BLaER1 treated with 17β-estradiol and CSF1 and Interleukin-3, amounts not matched to agents 10 nM and 100 nM (cell line): ENCODE measurements around the gene ARHGEF28.

Experiments used
- H3K27ac ChIP-seq, 11 experiments: shearing (Covaris generic); formaldehyde crosslinking; 2 replicates each; pipeline ENCODE4 v1.8.1; 2022
- H3K27me3 ChIP-seq, 11 experiments: shearing (Covaris generic); formaldehyde crosslinking; 2 replicates each; pipeline ENCODE4 v1.8.1; 2022
- H3K36me3 ChIP-seq, 11 experiments: shearing (Covaris generic); formaldehyde crosslinking; 2 replicates each; pipeline ENCODE4 v1.8.1; 2022
- H3K4me1 ChIP-seq, 10 experiments: shearing (Covaris generic); formaldehyde crosslinking; 2 replicates each; pipeline ENCODE4 v1.8.1; 2022
- H3K4me2 ChIP-seq, 11 experiments: shearing (Covaris generic); formaldehyde crosslinking; 2 replicates each; pipeline ENCODE4 v1.8.1; 2022
- H3K4me3 ChIP-seq, 10 experiments: shearing (Covaris generic); formaldehyde crosslinking; 2 replicates each; pipeline ENCODE4 v1.8.1; 2022
- H3K9ac ChIP-seq, 11 experiments: shearing (Covaris generic); formaldehyde crosslinking; 2 replicates each; pipeline ENCODE4 v1.8.1; 2022
- H3K9me3 ChIP-seq, 11 experiments: shearing (Covaris generic); formaldehyde crosslinking; replicated peaks in 1 of 11; 2 replicates each; pipeline ENCODE4 v1.8.1; 2022
- H4K20me1 ChIP-seq, 11 experiments: shearing (Covaris generic); formaldehyde crosslinking; 2 replicates each; pipeline ENCODE4 v1.8.1; 2022
- Cebpa-rat ChIP-seq, 11 experiments: shearing (Covaris generic); IDR thresholded peaks; 2 replicates each; pipeline ENCODE4 v1.8.1; 2022

ARHGEF28 gene

DNA sequence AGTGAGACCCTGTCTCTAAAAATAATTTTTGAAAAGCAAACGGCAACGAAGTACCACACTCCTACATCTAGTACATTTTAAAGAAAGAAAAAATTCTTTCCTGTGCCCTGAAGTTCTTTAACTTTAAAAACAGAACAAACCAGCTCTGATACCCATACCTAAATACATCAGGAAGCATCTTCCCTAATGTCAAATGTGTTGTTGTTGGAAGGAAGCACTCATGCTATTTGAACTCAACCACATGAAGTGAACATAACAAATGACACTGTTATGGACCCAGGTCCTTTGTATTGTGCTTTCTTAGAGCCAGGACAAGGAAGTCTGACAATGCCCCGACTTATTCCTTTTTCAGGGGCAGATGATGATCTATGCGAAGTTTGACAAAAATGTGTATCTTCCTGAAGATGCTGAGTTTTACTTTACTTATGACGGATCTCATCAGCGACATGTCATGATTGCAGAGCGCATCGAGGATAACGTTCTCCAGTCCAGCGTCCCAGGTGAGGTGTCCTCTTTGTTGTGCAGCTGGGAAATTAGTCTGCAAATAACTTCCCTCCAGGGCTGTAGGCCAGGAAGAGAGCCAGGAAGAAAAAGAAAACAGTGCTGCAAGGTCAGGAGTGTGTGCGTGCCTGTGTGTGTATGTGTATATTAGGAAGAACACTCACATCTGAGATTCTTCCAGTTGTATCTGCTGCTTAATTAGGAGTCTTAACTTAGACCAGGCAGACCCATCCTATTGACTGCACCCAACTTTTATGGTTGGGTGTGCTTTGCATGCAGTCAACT is 123.7 kb downstream of the ARHGEF28 start:
- H3K4me3 ChIP-seq: no peak overlapping the region
- H3K27me3 ChIP-seq: no peaks in the 10 kb centered on the region
- H3K27ac ChIP-seq: no peak overlapping the region
- TF ChIP-seq Cebpa-rat (IDR thresholded peaks at IDR 0.05): no peak
- no peak overlapping the region for H3K9ac ChIP-seq
- no peaks in the 10 kb centered on the region for H3K4me1 ChIP-seq
- H3K36me3 ChIP-seq: no peaks in the 10 kb centered on the region
- H3K4me2 ChIP-seq: no peak overlapping the region
- H3K9me3 ChIP-seq: 0 out of 22 replicates have a peak, but pooled peaks cover 0 to 4% (median 0%) of the 10 kb centered on the region in 11 experiments
- no peaks in the 10 kb centered on the region for H4K20me1 ChIP-seq

DNA sequence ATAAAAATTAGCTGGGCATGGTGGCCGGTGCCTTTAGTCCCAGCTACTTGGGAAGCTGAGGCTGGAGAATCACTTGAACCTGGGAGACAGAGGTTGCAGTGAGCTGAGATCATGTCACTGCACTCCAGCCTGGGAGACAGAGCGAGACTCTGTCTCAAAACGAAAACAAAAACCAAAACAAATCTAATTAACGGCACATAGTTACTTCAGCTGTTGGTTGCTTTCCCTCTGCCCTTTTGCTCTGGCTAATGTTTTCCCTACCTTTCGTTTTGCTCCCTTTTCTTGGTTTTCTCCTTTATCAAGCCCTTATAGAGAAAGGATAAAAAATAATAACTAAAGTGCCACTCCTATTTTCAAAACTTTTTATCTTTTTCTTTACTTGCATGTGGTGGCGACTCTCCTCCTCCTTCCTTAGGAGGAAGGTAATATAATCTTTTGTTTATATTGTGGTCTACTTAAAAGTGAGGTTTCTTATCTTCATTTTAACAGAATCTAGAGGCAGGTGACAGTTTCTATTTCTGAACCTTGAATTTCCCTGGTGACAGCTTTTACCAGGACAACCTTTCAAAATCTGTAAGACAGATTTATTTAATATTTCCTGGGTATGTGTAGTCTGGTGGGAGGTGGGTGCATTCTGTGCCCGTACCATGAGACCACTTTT is 125.4 kb downstream of the ARHGEF28 start:
- Histone ChIP-seq H3K36me3 (no peaks in the 10 kb centered on the region), H3K27ac (no peak overlapping the region), H3K9me3 (0 out of 22 replicates have a peak, but pooled peaks cover 0 to 4% (median 0%) of the 10 kb centered on the region in 11 experiments), H3K4me3 (no peak overlapping the region), H3K4me1 (no peaks in the 10 kb centered on the region), H4K20me1 (no peaks in the 10 kb centered on the region), H3K9ac (no peak overlapping the region), H3K27me3 (no peaks in the 10 kb centered on the region), H3K4me2 (no peak overlapping the region)
- TF ChIP-seq Cebpa-rat (IDR thresholded peaks at IDR 0.05): no peak

DNA sequence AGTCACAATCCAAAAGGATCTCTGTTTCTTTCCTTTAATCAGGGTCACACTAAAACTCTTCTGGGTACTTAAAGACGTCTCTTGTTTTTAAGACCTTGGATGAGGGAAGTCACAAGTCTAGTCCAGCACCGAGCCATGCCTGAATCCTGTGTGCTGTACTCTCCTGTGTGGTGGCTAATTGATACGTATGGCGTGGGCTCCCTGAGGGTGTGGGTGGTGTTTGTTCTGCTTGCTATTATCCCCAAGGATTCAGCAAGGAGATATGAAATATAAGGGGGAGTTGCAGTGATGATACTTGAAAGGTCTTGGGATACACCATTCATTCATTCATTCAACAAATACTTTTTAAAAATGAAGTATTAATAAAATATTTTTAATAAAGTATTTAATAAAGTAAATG is 128.3 kb downstream of the ARHGEF28 start:
- Histone ChIP-seq H3K4me3 (no peak overlapping the region), H3K4me1 (peaks cover 0 to 3% (median 0%) of the 10 kb centered on the region in 10 experiments; a peak in 5 of 20 replicates), H3K9me3 (no peaks in the 10 kb centered on the region), H3K4me2 (no peak overlapping the region), H3K27me3 (no peaks in the 10 kb centered on the region), H3K9ac (no peak overlapping the region), H3K27ac (no peak overlapping the region), H4K20me1 (no peaks in the 10 kb centered on the region), H3K36me3 (no peaks in the 10 kb centered on the region)
- TF ChIP-seq Cebpa-rat (IDR thresholded peaks at IDR 0.05): no peak

DNA sequence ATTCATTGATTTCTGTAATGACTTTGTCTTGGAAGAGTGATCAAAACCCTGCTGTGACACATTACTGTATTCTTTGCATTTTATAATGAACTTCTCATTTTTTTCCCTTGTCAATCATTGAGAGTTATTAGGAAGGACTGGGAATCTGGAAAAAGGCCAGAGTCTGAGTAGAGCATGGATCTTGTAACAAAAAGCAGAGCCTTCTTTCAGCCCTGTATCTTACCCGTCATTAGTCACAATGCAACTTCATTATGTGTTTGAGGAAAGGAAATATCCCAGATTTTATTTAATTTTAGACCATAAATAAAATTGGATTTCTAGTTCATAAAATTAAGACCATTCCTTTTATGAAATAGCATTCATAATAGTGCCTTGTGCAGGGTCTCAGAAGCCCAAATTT is 131.4 kb downstream of the ARHGEF28 start:
- no peak for TF ChIP-seq Cebpa-rat (IDR thresholded peaks at IDR 0.05)
- Histone ChIP-seq H3K27ac (no peak overlapping the region), H3K4me3 (no peak overlapping the region), H3K4me2 (no peak overlapping the region), H3K4me1 (peaks cover 0 to 17% (median 9%) of the 10 kb centered on the region in 10 experiments; a peak in 13 of 20 replicates), H3K9me3 (no peaks in the 10 kb centered on the region), H3K9ac (no peak overlapping the region), H3K36me3 (no peaks in the 10 kb centered on the region), H4K20me1 (no peaks in the 10 kb centered on the region), H3K27me3 (no peaks in the 10 kb centered on the region)

DNA sequence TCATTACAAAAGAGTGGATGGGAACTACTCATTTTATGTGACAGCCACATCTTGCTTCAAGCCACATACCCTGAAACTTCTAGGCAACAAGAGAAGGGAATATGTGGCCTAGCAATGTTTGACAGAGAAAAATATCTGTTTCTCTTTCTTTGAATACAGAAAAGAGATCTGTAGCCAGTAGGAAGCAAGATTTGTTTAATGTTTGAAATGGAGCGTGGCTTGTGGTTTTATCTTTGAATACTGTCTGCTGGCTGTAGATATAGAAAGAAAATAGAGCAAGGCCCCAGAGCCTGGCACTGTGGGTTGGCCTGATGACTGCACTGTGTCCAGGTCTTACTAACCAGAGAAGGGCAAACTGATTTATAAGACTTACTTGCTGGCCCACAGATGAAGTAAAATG is 133.8 kb downstream of the ARHGEF28 start:
- Histone ChIP-seq H3K4me2 (peak overlapping the region in 6 of 11 experiments; percentile 7 to 52 (median 42); a peak in 10 of 22 replicates), H3K4me3 (no peak overlapping the region), H3K9ac (no peak overlapping the region; a peak in 1 of 22 replicates), H3K36me3 (no peaks in the 10 kb centered on the region), H4K20me1 (no peaks in the 10 kb centered on the region), H3K27ac (no peak overlapping the region), H3K9me3 (no peaks in the 10 kb centered on the region), H3K27me3 (no peaks in the 10 kb centered on the region), H3K4me1 (peaks cover 0 to 17% (median 9%) of the 10 kb centered on the region in 10 experiments; a peak in 13 of 20 replicates)
- TF ChIP-seq Cebpa-rat (IDR thresholded peaks at IDR 0.05): no peak

DNA sequence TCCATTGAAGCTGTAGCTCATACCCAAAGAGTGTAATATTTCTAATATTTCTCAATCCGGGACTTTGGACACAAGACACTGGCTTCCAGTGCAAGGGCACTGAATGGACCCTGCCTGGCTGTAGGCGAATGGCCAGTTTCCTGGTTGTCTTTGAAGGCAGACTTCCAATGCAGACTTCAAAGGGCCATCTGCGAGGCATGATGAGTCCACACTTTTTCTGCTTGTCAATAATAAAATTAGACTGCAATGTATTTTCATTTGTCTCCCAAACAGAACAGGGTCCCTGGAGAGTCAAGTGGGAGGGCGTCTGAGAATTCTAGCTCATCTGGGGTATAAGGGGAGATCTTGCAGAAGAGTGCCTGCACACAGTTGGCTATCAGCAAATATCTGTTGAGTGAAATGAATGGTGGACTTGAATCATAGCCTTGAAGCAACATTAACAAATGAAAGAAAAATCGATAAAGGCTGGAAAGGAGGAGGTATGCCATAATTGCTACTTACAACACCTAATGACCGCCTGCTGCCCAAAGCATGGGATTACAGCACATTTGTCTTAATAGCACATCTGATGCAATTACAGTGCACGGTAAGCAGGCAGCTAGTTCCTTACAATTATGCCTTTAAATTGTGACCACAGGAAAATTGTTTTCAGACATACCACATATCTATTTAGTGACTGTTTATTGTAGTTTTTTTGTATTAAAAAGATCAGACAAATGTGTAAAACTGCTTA is 137.5 kb downstream of the ARHGEF28 start:
- Histone ChIP-seq H3K27me3 (no peaks in the 10 kb centered on the region), H3K9me3 (peaks cover 23 to 32% (median 28%) of the 10 kb centered on the region in 11 experiments), H3K4me1 (peaks cover 0 to 17% (median 9%) of the 10 kb centered on the region in 10 experiments; a peak in 13 of 20 replicates), H3K36me3 (no peaks in the 10 kb centered on the region), H3K9ac (no peak overlapping the region), H3K27ac (no peak overlapping the region), H3K4me2 (no peak overlapping the region), H3K4me3 (no peak overlapping the region), H4K20me1 (no peaks in the 10 kb centered on the region)
- TF ChIP-seq Cebpa-rat (IDR thresholded peaks at IDR 0.05): no peak

DNA sequence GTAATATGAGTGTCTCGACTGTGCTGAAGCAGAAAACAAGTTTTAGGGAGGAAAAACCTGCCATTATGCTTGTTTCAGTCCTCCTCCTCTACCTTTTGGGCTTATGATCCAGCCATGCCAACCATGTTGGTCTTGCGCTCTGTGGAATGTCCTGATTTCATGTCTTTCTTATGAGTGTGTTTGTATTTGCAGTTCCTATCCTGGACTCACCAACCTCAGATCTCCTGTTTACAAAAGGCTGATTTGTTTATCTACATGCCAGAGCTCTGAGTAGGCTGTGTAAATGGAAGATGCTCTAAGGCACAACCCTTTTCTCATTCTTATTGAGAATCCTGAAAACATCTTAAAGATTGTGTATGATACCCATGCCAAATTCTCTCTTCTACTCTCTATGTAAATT is 138.6 kb downstream of the ARHGEF28 start:
- Histone ChIP-seq H4K20me1 (no peaks in the 10 kb centered on the region), H3K4me1 (peaks cover 0 to 12% (median 8%) of the 10 kb centered on the region in 10 experiments; a peak in 13 of 20 replicates), H3K36me3 (no peaks in the 10 kb centered on the region), H3K27me3 (no peaks in the 10 kb centered on the region), H3K9me3 (peaks cover 29 to 39% (median 36%) of the 10 kb centered on the region in 11 experiments), H3K4me3 (no peak overlapping the region), H3K4me2 (no peak overlapping the region), H3K27ac (no peak overlapping the region), H3K9ac (no peak overlapping the region)
- no peak for TF ChIP-seq Cebpa-rat (IDR thresholded peaks at IDR 0.05)

DNA sequence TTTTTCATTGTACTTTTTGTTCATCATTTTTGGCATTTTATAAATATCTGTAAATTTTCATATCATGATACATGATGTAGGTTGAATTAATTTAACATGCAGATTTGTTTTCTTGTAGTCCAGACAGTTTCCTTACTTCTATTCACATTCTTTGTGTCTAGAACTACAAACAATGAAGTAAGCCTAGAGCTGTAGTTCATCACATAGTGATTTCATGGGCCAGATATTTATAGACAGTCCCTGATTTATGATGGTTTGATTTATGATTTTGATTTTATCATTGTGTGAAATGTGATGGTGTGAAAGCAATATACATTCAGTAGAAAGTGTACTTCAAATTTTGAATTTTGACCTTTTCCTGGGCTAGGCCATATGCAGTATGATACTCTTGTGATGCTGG is 139.0 kb downstream of the ARHGEF28 start:
- H3K36me3 ChIP-seq: no peaks in the 10 kb centered on the region
- H3K9me3 ChIP-seq: peaks cover 29 to 39% (median 36%) of the 10 kb centered on the region in 11 experiments
- no peak for TF ChIP-seq Cebpa-rat (IDR thresholded peaks at IDR 0.05)
- no peak overlapping the region for H3K27ac ChIP-seq
- no peak overlapping the region for H3K4me3 ChIP-seq
- H3K4me2 ChIP-seq: no peak overlapping the region
- H3K4me1 ChIP-seq: peaks cover 0 to 7% (median 4%) of the 10 kb centered on the region in 10 experiments; a peak in 13 of 20 replicates
- H3K27me3 ChIP-seq: no peaks in the 10 kb centered on the region
- H3K9ac ChIP-seq: no peak overlapping the region
- no peaks in the 10 kb centered on the region for H4K20me1 ChIP-seq

DNA sequence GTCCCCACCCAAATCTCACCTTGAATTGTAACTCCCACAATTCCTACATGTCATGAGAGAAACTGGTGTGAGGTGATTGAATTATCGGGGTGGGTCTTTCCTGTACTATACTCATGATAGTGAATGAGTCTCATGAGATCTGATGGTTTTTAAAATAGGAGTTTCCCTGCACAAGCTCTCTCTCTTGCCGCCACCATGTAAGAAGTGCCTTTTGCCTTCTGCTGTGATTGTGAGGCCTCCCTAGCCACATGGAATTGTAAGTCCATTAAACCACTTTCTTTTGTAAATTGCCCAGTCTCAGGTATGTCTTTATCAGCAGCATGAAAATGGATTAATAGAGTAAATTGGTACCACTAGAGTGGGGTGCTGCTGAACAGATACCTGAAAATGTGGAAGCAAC is 140.9 kb downstream of the ARHGEF28 start:
- Histone ChIP-seq H3K36me3 (no peaks in the 10 kb centered on the region), H3K9ac (no peak overlapping the region), H3K27me3 (no peaks in the 10 kb centered on the region), H3K27ac (no peak overlapping the region), H4K20me1 (no peaks in the 10 kb centered on the region), H3K9me3 (peaks cover 29 to 39% (median 37%) of the 10 kb centered on the region in 11 experiments), H3K4me3 (no peak overlapping the region), H3K4me1 (no peaks in the 10 kb centered on the region), H3K4me2 (no peak overlapping the region)
- no peak for TF ChIP-seq Cebpa-rat (IDR thresholded peaks at IDR 0.05)
